Lower lobe of right lung (tissue), 2 donors: ENCODE measurements around the gene NLRC3. TPM values are rescaled to one million over a fixed set of nuclear protein-coding genes. Genes with fewer than 3 reads are reported as not detected.

ENCODE experiments used
- ATAC-seq, 2 donors: fragments of 200-7000 bp; cut with Tn5 transposase; one replicate each; pipeline ENCODE4 v1.9.1; 2020 to 2022; ENCODE audit warnings: mild to moderate bottlenecking in 2 of 2, moderate library complexity in 2 of 2
- DNase-seq: peaks from one replicate; pipeline ENCODE4 v3.0.0-alpha.2; 2020
- H3K27ac ChIP-seq: fragments of 200-600 bp; one replicate; pipeline ENCODE4 v1.8.0; 2022
- H3K27me3 ChIP-seq: fragments of 200-600 bp; one replicate; pipeline ENCODE4 v1.8.0; 2022; ENCODE audit warnings: low read depth
- H3K36me3 ChIP-seq: fragments of 200-600 bp; one replicate; pipeline ENCODE4 v1.8.0; 2022; ENCODE audit warnings: mild to moderate bottlenecking
- H3K4me1 ChIP-seq: fragments of 200-600 bp; one replicate; pipeline ENCODE4 v1.8.0; 2022
- H3K4me3 ChIP-seq: fragments of 200-600 bp; one replicate; pipeline ENCODE4 v1.8.0; 2022; ENCODE audit warnings: mild to moderate bottlenecking
- H3K9me3 ChIP-seq: fragments of 200-600 bp; one replicate; pipeline ENCODE4 v1.8.0; 2022
- CTCF ChIP-seq: fragments of 200-600 bp; IDR thresholded peaks from one replicate; pipeline ENCODE4 v1.8.0; 2022; ENCODE audit warnings: antibody characterized with exemption, mild to moderate bottlenecking
- intact Hi-C: fragments of 100-400 bp; cut with DNase I; formaldehyde crosslinking; loops from one replicate; pipeline ENCODE4 v1.11.0; 2022
- total RNA-seq: library from RNA; stranded (reverse); fragmentation: NEBNext Ultra II Directional; extraction: Animal tissue kit (Norgen Biotek cat#: 25700); gene quantifications from one replicate; pipeline ENCODE4 v1.2.1, GENCODE V29; 2021
- donor health status: DM: no; HTN: yes; CAD: no; lungs with severe emphysema.

NLRC3 gene
- total RNA-seq, 1 donor from 2014 or later: 3.9 TPM

GRCh38 chr16:3581392-3581791 lies 4.2 kb upstream of the NLRC3 start:
- H3K27ac ChIP-seq: no peak overlapping the region
- no peak overlapping the region for H3K4me3 ChIP-seq
- no peaks in the 10 kb centered on the region for H3K9me3 ChIP-seq
- H3K36me3 ChIP-seq: peaks cover 24% of the 10 kb centered on the region
- DNase-seq: no peak
- no peak for ATAC-seq
- H3K27me3 ChIP-seq: peaks cover 8% of the 10 kb centered on the region
- intact Hi-C loops: no loop called here
- H3K4me1 ChIP-seq: no peaks in the 10 kb centered on the region
- TF ChIP-seq CTCF: no peak

GRCh38 chr16:3580686-3581085 lies 3.5 kb upstream of the NLRC3 start:
- Histone ChIP-seq H3K27me3 (peaks cover 8% of the 10 kb centered on the region), H3K4me1 (no peaks in the 10 kb centered on the region), H3K4me3 (no peak overlapping the region), H3K9me3 (no peaks in the 10 kb centered on the region), H3K27ac (no peak overlapping the region), H3K36me3 (peaks cover 24% of the 10 kb centered on the region)
- intact Hi-C loops: no loop called here
- ATAC-seq (no peak), DNase-seq (no peak)
- TF ChIP-seq CTCF: no peak

- Histone ChIP-seq H3K36me3 (peaks cover 24% of the 10 kb centered on the region), H3K27me3 (peaks cover 8% of the 10 kb centered on the region), H3K4me1 (no peaks in the 10 kb centered on the region), H3K9me3 (no peaks in the 10 kb centered on the region), H3K27ac (no peak overlapping the region), H3K4me3 (no peak overlapping the region)
- intact Hi-C loops: no loop called here
- no peak for DNase-seq
- TF ChIP-seq CTCF: no peak
- ATAC-seq: no peak
These were observed 3.0 kb upstream of the NLRC3 start for GRCh38 chr16:3580251-3580651.

- no peak for ATAC-seq
- intact Hi-C loops: no loop called here
- DNase-seq: no peak
- Histone ChIP-seq H3K27ac (no peak overlapping the region), H3K4me1 (no peaks in the 10 kb centered on the region), H3K4me3 (no peak overlapping the region), H3K36me3 (peaks cover 24% of the 10 kb centered on the region), H3K27me3 (peaks cover 8% of the 10 kb centered on the region), H3K9me3 (no peaks in the 10 kb centered on the region)
- TF ChIP-seq CTCF: no peak
These were observed 2.6 kb upstream of the NLRC3 start for GRCh38 chr16:3579776-3580175.

GRCh38 chr16:3578610-3579551 lies 1.7 kb upstream of the NLRC3 start:
- no peak overlapping the region for H3K4me3 ChIP-seq
- H3K27ac ChIP-seq: no peak overlapping the region
- H3K9me3 ChIP-seq: no peaks in the 10 kb centered on the region
- no peak for DNase-seq
- no peaks in the 10 kb centered on the region for H3K4me1 ChIP-seq
- peak; percentile 28 to 44 for ATAC-seq
- H3K36me3 ChIP-seq: peaks cover 16% of the 10 kb centered on the region
- intact Hi-C loops: no loop called here
- H3K27me3 ChIP-seq: peaks cover 8% of the 10 kb centered on the region
- TF ChIP-seq CTCF: no peak
